A673 (cell line): ENCODE data around the gene INMT. TPM values are rescaled to one million over a fixed set of nuclear protein-coding genes. Genes with fewer than 3 reads are reported as not detected.

Experiments used
- BruUV-seq: library from RNA; stranded (reverse); fragments of 400-500 nt; replicated peaks from 2 replicates; lab custom pipeline; 2021; lab: Mats Ljungman, UMichigan
- CTCF ChIA-PET: fragments of 300-600 bp; sonication (Branson Sonifier 250); formaldehyde crosslinking; loops from one replicate; lab custom pipeline; 2022; ENCODE audit warnings: antibody characterized with exemption; lab: Charles Lee
- POLR2A ChIA-PET: fragments of 300-600 bp; sonication (Branson Sonifier 250); formaldehyde crosslinking; loops from one replicate; lab custom pipeline; 2022; ENCODE audit warnings: antibody characterized with exemption; ENCODE audit not compliant: low non-redundant PET; lab: Charles Lee
- DNase-seq: peaks from one replicate; pipeline ENCODE4 v3.0.0-alpha.2; 2015; ENCODE audit warnings: low spot score
- H3K27ac ChIP-seq: fragments of 200-600 bp; sonication (generic); 2 replicates; pipeline ENCODE4 v1.5.1; 2016; ENCODE audit warnings: mixed run types, low read depth, mild to moderate bottlenecking, mixed read lengths, antibody characterized with exemption, low read length; ENCODE audit not compliant: poor library complexity, severe bottlenecking
- H3K27me3 ChIP-seq: fragments of 200-600 bp; sonication (generic); replicated peaks from 2 replicates; pipeline ENCODE4 v1.6.1; 2017; ENCODE audit warnings: mixed run types, low read depth, mild to moderate bottlenecking, mixed read lengths, antibody characterized with exemption, low read length; ENCODE audit not compliant: insufficient read depth, poor library complexity
- H3K36me3 ChIP-seq: fragments of 200-600 bp; sonication (generic); 2 replicates; pipeline ENCODE4 v1.6.1; 2016; ENCODE audit warnings: mixed run types, mild to moderate bottlenecking, mixed read lengths, antibody characterized with exemption, low read length; ENCODE audit not compliant: insufficient read depth, poor library complexity, severe bottlenecking
- H3K4me1 ChIP-seq: fragments of 200-600 bp; sonication (generic); 2 replicates; pipeline ENCODE4 v1.6.1; 2017; ENCODE audit warnings: mixed run types, mild to moderate bottlenecking, mixed read lengths, antibody characterized with exemption, low read length; ENCODE audit not compliant: insufficient read depth, poor library complexity, severe bottlenecking
- H3K4me3 ChIP-seq: fragments of 200-600 bp; sonication (generic); 2 replicates; pipeline ENCODE4 v1.5.1; 2016; ENCODE audit warnings: low read depth, mixed run types, mild to moderate bottlenecking, mixed read lengths, low read length; ENCODE audit not compliant: poor library complexity, severe bottlenecking
- H3K9me3 ChIP-seq: fragments of 200-600 bp; sonication (generic); 2 replicates; pipeline ENCODE4 v1.6.1; 2016; ENCODE audit warnings: mixed run types, low read depth, mild to moderate bottlenecking, mixed read lengths, antibody characterized with exemption, low read length; ENCODE audit not compliant: poor library complexity, severe bottlenecking
- EZH2 ChIP-seq: fragments of 200-600 bp; sonication (generic); IDR thresholded peaks from 2 replicates; pipeline ENCODE4 v1.6.1; 2017; ENCODE audit warnings: borderline replicate concordance, low read depth, mild to moderate bottlenecking, mixed read lengths, antibody characterized with exemption, low read length; ENCODE audit not compliant: poor library complexity, severe bottlenecking
- intact Hi-C: fragments of 100-400 bp; cut with micrococcal nuclease; formaldehyde crosslinking; loops from one replicate; pipeline ENCODE4 v1.10.0; 2022; ENCODE audit not compliant: unreplicated experiment
- total RNA-seq: library from RNA; stranded (reverse); gene quantifications from 2 replicates; pipeline ENCODE4 v1.2.3, GENCODE V29; 2021
- TF ChIP-seq, protein P1 (sequence below): fragments of 300-800, 200-600 bp; sonication (generic); conservative IDR thresholded peaks from 2 replicates; pipeline ENCODE4 v1.5.1; 2017; ENCODE audit warnings: low read depth, mild to moderate bottlenecking, antibody characterized with exemption, low read length, moderate library complexity, mixed read lengths

Gene INMT
- total RNA-seq, 1 experiment from 2014 or later, result 0.17 TPM

DNA sequence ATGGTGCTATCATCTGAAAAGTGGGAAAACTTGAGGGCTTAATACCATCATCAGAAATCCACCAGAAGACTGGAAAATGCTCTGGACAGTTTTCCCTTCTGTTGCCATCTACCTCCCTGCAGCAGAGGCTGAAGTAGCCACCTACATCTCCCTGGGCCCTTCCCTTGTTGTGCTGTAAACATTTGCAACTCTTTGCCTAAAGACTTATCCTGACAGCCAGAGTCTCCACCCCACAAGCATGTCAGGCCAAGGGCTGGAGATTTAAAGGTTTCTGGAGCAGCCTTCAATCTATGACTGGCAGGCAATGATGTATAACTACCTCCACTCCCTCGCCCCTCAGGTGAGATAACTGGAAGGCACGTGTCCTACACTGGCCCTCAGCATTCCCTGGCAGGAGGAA is 29.7 kb upstream of the INMT start:
- intact Hi-C loops, result no loop called here
- H3K36me3 ChIP-seq, result no peaks in the 10 kb centered on the region
- no peak for DNase-seq
- CTCF ChIA-PET, result no interaction called here
- H3K9me3 ChIP-seq, result no peaks in the 10 kb centered on the region
- H3K4me1 ChIP-seq, result no peaks in the 10 kb centered on the region
- BruUV-seq, result no TSS peak
- TF ChIP-seq, protein P1, sequence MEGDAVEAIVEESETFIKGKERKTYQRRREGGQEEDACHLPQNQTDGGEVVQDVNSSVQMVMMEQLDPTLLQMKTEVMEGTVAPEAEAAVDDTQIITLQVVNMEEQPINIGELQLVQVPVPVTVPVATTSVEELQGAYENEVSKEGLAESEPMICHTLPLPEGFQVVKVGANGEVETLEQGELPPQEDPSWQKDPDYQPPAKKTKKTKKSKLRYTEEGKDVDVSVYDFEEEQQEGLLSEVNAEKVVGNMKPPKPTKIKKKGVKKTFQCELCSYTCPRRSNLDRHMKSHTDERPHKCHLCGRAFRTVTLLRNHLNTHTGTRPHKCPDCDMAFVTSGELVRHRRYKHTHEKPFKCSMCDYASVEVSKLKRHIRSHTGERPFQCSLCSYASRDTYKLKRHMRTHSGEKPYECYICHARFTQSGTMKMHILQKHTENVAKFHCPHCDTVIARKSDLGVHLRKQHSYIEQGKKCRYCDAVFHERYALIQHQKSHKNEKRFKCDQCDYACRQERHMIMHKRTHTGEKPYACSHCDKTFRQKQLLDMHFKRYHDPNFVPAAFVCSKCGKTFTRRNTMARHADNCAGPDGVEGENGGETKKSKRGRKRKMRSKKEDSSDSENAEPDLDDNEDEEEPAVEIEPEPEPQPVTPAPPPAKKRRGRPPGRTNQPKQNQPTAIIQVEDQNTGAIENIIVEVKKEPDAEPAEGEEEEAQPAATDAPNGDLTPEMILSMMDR, result no peak
- TF ChIP-seq EZH2, result no peak
- H3K4me3 ChIP-seq, result no peak overlapping the region
- no peak overlapping the region for H3K27ac ChIP-seq
- POLR2A ChIA-PET, result no interaction called here
- peaks cover 18% of the 10 kb centered on the region for H3K27me3 ChIP-seq

DNA sequence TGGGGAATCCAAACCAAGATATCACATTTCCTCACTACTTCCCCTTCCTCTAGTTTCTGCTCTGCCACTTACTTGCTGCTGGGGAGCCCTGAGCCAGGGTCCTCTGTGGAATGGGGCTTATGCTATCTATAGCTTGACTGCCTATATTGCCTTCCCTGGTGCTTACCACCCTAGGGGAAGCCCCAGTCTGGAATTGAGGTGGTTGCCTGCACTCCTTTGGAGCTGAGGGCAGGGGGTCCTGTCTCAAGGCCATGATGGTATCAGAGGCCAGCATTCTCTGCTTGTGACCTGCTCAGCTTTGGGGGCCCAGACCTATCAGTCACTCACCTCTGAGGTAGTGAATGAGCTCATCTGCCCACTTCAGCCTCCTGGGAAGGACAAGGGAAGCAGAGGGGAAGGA is 29.3 kb upstream of the INMT start:
- intact Hi-C loops, result no loop called here
- CTCF ChIA-PET, result no interaction called here
- Histone ChIP-seq H3K9me3 (no peaks in the 10 kb centered on the region), H3K4me1 (no peaks in the 10 kb centered on the region), H3K27me3 (peaks cover 18% of the 10 kb centered on the region), H3K4me3 (no peak overlapping the region), H3K27ac (no peak overlapping the region), H3K36me3 (no peaks in the 10 kb centered on the region)
- no peak for TF ChIP-seq EZH2
- TF ChIP-seq, protein P1, result no peak
- POLR2A ChIA-PET, result no interaction called here
- BruUV-seq, result no TSS peak
- DNase-seq, result no peak

DNA sequence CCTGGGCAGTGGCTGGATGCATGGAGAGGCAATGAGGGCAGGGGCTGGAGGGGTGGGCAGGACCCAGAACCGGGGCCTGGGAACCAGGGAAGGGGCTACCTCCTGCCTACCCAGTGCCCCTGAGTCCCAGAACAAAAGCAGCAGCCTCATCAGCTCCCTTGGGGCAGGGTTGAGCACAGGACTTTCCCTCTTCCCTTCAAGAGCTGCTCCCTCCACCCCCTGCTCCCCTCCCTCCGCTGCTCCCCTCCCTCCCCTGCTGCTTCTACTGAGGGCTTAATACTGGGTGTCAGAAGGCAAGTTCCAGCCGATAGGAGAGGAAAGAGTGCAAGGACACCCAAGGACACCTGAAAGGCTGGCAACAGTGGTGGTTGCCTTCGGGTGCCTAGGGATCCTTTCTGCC is 28.2 kb upstream of the INMT start:
- no peak overlapping the region for H3K4me3 ChIP-seq
- no peaks in the 10 kb centered on the region for H3K4me1 ChIP-seq
- H3K27ac ChIP-seq, result no peak overlapping the region
- intact Hi-C loops, result no loop called here
- POLR2A ChIA-PET, result no interaction called here
- DNase-seq, result no peak
- CTCF ChIA-PET, result no interaction called here
- peaks cover 22% of the 10 kb centered on the region for H3K27me3 ChIP-seq
- H3K36me3 ChIP-seq, result no peaks in the 10 kb centered on the region
- TF ChIP-seq EZH2, result no peak
- TF ChIP-seq, protein P1, result no peak
- H3K9me3 ChIP-seq, result no peaks in the 10 kb centered on the region
- no TSS peak for BruUV-seq
